GM23338 (cell line): Measurements from ENCODE around the gene CLPSL2.

Source experiments
- EZH2 ChIP-seq: fragments of 200-600 bp; sonication (generic); IDR thresholded peaks from one replicate; pipeline ENCODE4 v1.8.0; 2017; ENCODE audit warnings: antibody characterized with exemption, mild to moderate bottlenecking, low read depth; ENCODE audit not compliant: unreplicated experiment
- EZH2phosphoT487 ChIP-seq: fragments of 200-600 bp; sonication (generic); IDR thresholded peaks from one replicate; pipeline ENCODE4 v1.8.1; 2018; ENCODE audit warnings: antibody characterized with exemption; ENCODE audit not compliant: unreplicated experiment
- POLR2AphosphoS5 ChIP-seq: IDR thresholded peaks from 2 replicates; pipeline ENCODE4 v1.6.1; 2016; ENCODE audit warnings: antibody characterized with exemption, low read depth
- ZNF114 ChIP-seq: fragments of 250-450 bp; sonication (Bioruptor Pico); IDR thresholded peaks from 2 replicates; pipeline ENCODE4 v1.5.0; 2020; ENCODE audit warnings: mild to moderate bottlenecking, moderate library complexity
- TF ChIP-seq, protein P1 (sequence below): IDR thresholded peaks from one replicate; pipeline ENCODE4 v1.6.1; 2018; ENCODE audit warnings: antibody characterized with exemption; ENCODE audit not compliant: unreplicated experiment
- TF ChIP-seq, protein P2 (sequence below), 2 experiments: fragments of 200-600 bp in 1 of 2; sonication (generic) in 1 of 2; conservative IDR thresholded peaks; 2 replicates each; pipeline versions ENCODE4 v1.5.1 to v1.6.1; 2016 to 2017; ENCODE audit warnings: antibody characterized with exemption in 2 of 2, low read depth in 2 of 2, mild to moderate bottlenecking in 2 of 2, moderate library complexity in 1 of 2

DNA sequence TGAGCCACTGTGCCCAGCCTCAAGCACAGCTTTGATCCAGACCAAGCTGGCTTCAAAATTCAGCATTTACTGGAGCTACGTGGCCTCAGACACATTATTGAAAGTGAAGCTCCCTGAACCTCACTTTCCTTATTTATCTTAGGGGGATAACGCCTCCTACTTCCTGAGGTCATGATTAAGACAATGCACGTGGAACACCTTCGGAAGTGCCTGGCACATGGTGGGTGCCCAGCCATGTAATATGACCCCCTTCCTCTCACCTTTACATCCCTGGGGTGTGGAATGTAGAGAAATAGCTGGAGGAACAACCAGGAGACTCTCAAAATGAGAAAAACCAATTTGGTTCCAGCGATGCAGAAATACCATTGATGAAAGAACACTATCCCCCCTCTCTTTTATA, 22.3 kb downstream of the CLPSL2 start:
- TF ChIP-seq, protein P1, sequence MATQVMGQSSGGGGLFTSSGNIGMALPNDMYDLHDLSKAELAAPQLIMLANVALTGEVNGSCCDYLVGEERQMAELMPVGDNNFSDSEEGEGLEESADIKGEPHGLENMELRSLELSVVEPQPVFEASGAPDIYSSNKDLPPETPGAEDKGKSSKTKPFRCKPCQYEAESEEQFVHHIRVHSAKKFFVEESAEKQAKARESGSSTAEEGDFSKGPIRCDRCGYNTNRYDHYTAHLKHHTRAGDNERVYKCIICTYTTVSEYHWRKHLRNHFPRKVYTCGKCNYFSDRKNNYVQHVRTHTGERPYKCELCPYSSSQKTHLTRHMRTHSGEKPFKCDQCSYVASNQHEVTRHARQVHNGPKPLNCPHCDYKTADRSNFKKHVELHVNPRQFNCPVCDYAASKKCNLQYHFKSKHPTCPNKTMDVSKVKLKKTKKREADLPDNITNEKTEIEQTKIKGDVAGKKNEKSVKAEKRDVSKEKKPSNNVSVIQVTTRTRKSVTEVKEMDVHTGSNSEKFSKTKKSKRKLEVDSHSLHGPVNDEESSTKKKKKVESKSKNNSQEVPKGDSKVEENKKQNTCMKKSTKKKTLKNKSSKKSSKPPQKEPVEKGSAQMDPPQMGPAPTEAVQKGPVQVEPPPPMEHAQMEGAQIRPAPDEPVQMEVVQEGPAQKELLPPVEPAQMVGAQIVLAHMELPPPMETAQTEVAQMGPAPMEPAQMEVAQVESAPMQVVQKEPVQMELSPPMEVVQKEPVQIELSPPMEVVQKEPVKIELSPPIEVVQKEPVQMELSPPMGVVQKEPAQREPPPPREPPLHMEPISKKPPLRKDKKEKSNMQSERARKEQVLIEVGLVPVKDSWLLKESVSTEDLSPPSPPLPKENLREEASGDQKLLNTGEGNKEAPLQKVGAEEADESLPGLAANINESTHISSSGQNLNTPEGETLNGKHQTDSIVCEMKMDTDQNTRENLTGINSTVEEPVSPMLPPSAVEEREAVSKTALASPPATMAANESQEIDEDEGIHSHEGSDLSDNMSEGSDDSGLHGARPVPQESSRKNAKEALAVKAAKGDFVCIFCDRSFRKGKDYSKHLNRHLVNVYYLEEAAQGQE, result no peak
- TF ChIP-seq, protein P2, sequence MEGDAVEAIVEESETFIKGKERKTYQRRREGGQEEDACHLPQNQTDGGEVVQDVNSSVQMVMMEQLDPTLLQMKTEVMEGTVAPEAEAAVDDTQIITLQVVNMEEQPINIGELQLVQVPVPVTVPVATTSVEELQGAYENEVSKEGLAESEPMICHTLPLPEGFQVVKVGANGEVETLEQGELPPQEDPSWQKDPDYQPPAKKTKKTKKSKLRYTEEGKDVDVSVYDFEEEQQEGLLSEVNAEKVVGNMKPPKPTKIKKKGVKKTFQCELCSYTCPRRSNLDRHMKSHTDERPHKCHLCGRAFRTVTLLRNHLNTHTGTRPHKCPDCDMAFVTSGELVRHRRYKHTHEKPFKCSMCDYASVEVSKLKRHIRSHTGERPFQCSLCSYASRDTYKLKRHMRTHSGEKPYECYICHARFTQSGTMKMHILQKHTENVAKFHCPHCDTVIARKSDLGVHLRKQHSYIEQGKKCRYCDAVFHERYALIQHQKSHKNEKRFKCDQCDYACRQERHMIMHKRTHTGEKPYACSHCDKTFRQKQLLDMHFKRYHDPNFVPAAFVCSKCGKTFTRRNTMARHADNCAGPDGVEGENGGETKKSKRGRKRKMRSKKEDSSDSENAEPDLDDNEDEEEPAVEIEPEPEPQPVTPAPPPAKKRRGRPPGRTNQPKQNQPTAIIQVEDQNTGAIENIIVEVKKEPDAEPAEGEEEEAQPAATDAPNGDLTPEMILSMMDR (conservative IDR thresholded peaks at IDR 0.05; ENCODE audit: low read depth in 2 of 2), result no peak
- TF ChIP-seq EZH2, result no peak
- no peak for TF ChIP-seq ZNF114 (CRISPR knock-in tag)
- no peak for TF ChIP-seq EZH2phosphoT487
- no peak for TF ChIP-seq POLR2AphosphoS5
